ENCODE data around the gene RUBCN. TPM values are rescaled to one million over a fixed set of nuclear protein-coding genes. Genes with fewer than 3 reads are reported as not detected.

Gene RUBCN
- total RNA-seq, 1 donor from 2014 or later, result 46.1 TPM

DNA sequence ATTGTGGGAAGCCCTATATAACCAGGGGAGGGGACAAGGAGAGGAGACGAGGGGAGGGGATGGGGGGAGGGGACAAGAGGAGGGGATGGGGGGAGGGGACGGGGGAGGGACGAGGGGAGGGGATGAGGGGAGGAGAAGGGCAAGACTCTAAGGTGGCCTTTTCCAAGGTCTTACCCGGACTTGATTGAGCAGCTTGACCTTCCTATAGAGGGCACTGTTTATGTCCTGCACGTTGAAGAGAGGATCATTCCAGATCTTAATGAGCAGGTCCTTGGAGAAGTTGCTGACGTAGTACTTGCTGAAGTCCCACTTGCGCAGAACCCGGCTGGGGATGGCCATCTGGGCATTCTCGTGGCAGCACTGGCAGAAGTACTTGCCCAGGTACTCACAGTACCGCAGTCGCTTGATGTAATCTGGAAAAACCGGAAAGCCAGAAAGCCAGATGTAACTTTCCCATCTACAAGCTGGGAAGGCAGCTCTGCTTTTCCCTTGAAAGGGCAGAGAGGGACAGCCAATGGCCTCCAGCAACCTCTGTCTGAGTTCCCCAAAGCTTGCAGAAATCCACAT, 55.7 kb downstream of the RUBCN start:
- no peak overlapping the region for H3K4me3 Mint-ChIP-seq (ENCODE audit: unreplicated experiment)
- no peaks in the 10 kb centered on the region for H3K27me3 Mint-ChIP-seq (ENCODE audit: unreplicated experiment)
- peaks cover 29% of the 10 kb centered on the region for H3K36me3 Mint-ChIP-seq (ENCODE audit: unreplicated experiment)
- TF ChIP-seq, protein P1, sequence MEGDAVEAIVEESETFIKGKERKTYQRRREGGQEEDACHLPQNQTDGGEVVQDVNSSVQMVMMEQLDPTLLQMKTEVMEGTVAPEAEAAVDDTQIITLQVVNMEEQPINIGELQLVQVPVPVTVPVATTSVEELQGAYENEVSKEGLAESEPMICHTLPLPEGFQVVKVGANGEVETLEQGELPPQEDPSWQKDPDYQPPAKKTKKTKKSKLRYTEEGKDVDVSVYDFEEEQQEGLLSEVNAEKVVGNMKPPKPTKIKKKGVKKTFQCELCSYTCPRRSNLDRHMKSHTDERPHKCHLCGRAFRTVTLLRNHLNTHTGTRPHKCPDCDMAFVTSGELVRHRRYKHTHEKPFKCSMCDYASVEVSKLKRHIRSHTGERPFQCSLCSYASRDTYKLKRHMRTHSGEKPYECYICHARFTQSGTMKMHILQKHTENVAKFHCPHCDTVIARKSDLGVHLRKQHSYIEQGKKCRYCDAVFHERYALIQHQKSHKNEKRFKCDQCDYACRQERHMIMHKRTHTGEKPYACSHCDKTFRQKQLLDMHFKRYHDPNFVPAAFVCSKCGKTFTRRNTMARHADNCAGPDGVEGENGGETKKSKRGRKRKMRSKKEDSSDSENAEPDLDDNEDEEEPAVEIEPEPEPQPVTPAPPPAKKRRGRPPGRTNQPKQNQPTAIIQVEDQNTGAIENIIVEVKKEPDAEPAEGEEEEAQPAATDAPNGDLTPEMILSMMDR (IDR thresholded peaks at IDR 0.05; ENCODE audit: partially characterized antibody, unreplicated experiment), result no peak
- H3K4me1 Mint-ChIP-seq (ENCODE audit: low read depth, unreplicated experiment), result peaks cover 2% of the 10 kb centered on the region
- H3K9me3 Mint-ChIP-seq (ENCODE audit: unreplicated experiment), result peaks cover 7% of the 10 kb centered on the region
- DNase-seq, result no peak
- H3K27ac Mint-ChIP-seq (ENCODE audit: unreplicated experiment), result no peak overlapping the region

DNA sequence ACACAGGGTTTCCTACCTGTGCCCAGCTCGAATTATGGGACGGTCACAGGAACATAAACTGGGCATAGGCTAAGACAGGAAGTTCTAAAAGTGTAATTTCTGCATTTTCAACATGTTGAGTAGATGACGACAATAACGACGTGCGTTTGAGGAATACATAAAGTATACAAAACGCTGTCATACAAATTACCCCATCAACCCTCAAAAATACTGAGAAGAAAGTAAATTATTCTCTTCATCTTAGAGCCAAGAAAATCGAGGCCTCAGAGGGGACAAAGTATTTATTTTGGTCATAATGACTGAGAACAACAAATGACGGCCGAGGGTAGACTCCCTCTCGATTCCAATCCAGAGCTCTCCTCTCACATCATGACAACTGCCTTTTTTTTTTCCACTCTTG, 60.8 kb downstream of the RUBCN start:
- Mint-ChIP-seq H3K4me1 (ENCODE audit: low read depth, unreplicated experiment) (no peaks in the 10 kb centered on the region), H3K27ac (ENCODE audit: unreplicated experiment) (no peak overlapping the region), H3K36me3 (ENCODE audit: unreplicated experiment) (peaks cover 28% of the 10 kb centered on the region), H3K27me3 (ENCODE audit: unreplicated experiment) (no peaks in the 10 kb centered on the region), H3K4me3 (ENCODE audit: unreplicated experiment) (no peak overlapping the region), H3K9me3 (ENCODE audit: unreplicated experiment) (peaks cover 7% of the 10 kb centered on the region)
- no peak for DNase-seq
- TF ChIP-seq, protein P1 (IDR thresholded peaks at IDR 0.05; ENCODE audit: partially characterized antibody, unreplicated experiment), result no peak

DNA sequence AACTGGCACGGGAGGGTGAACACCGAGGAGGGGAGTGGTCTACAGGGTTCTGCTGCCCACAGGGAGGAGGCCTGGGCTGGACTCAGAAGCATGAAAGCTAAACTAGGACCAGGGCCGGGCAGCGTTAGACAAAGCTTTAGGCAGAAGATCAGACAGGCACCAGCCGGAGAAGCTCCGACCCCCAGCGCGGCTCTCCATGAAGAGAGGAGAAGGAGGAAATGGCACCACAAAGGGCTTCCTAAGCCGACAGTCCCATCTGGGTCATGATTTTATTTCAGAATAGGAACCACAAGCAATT, 61.2 kb downstream of the RUBCN start:
- Mint-ChIP-seq H3K27ac (ENCODE audit: unreplicated experiment) (no peak overlapping the region), H3K4me1 (ENCODE audit: low read depth, unreplicated experiment) (no peaks in the 10 kb centered on the region), H3K9me3 (ENCODE audit: unreplicated experiment) (peaks cover 7% of the 10 kb centered on the region), H3K27me3 (ENCODE audit: unreplicated experiment) (no peaks in the 10 kb centered on the region), H3K36me3 (ENCODE audit: unreplicated experiment) (peaks cover 26% of the 10 kb centered on the region), H3K4me3 (ENCODE audit: unreplicated experiment) (no peak overlapping the region)
- no peak for DNase-seq
- TF ChIP-seq, protein P1 (IDR thresholded peaks at IDR 0.05; ENCODE audit: partially characterized antibody, unreplicated experiment), result no peak

DNA sequence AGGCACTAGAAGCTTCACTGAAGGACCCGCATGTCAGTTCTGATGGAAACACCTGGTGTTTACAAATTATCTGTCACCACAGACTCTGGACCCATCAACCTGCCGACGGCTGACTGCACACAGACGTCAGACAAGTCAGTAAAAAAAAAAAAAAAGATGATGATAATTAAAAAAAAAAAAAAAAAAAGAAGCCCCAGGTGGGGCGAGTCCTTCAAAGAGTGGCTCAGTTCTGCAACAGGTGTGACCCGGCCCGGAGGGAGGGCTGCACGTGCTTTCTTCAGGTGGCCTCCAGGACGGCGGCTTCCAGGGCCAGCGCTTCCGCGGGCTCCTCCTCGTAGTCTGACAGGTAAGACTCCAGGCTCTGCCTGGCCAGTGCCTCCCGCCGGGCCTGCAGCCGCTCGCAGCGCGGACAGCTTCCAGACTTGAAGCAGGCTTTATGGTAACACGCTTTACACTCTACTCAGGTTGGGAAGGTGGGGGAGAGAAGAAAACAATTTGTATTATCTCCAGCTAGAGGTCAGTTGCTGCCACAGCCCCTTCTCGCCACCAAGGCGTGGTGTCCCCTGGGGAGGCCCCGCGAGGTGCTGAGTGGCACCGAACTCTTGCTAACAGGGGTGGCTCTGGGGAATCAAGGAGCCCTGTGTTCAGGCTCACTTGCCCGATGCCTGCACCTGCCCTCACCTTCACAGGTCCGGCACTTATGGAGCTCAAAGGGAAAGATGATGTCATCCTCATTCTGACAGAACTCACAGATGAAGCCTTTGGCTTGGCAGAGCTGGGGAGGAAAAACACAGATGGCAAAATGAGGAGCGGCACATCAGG, 61.8 kb downstream of the RUBCN start:
- Mint-ChIP-seq H3K36me3 (ENCODE audit: unreplicated experiment) (peaks cover 23% of the 10 kb centered on the region), H3K4me1 (ENCODE audit: low read depth, unreplicated experiment) (no peaks in the 10 kb centered on the region), H3K4me3 (ENCODE audit: unreplicated experiment) (no peak overlapping the region), H3K27ac (ENCODE audit: unreplicated experiment) (no peak overlapping the region), H3K27me3 (ENCODE audit: unreplicated experiment) (no peaks in the 10 kb centered on the region), H3K9me3 (ENCODE audit: unreplicated experiment) (peaks cover 4% of the 10 kb centered on the region)
- no peak for DNase-seq
- TF ChIP-seq, protein P1 (IDR thresholded peaks at IDR 0.05; ENCODE audit: partially characterized antibody, unreplicated experiment), result no peak

DNA sequence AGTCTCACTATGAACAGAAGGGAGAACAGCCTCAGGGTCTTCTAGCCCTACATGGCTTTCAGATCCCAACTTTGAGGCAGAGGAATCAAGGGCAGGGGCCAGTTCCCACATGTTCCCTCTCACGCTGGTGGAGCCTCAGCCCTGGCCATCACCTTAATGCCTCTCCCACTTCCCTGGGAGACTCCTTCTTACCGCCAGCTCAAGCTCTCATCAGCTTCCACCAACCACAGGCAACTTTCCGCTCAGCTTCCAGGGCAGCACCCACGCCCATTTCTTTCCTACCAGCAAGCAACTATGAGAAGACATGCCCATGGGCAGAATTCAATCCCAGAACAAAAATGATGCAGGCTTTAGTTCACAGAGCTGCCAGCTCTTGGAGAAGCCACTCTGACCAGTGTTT, 63.5 kb downstream of the RUBCN start:
- H3K4me1 Mint-ChIP-seq (ENCODE audit: low read depth, unreplicated experiment), result no peaks in the 10 kb centered on the region

More for the DNA sequence above, 63.5 kb downstream of the RUBCN start:
- TF ChIP-seq, protein P1 (IDR thresholded peaks at IDR 0.05; ENCODE audit: partially characterized antibody, unreplicated experiment), result no peak
- Mint-ChIP-seq H3K27ac (ENCODE audit: unreplicated experiment) (no peak overlapping the region), H3K36me3 (ENCODE audit: unreplicated experiment) (peaks cover 13% of the 10 kb centered on the region), H3K27me3 (ENCODE audit: unreplicated experiment) (no peaks in the 10 kb centered on the region), H3K9me3 (ENCODE audit: unreplicated experiment) (peaks cover 2% of the 10 kb centered on the region), H3K4me3 (ENCODE audit: unreplicated experiment) (no peak overlapping the region)
- DNase-seq, result no peak
